ENCODE results near the gene CHRNA7.

Gene CHRNA7

DNA sequence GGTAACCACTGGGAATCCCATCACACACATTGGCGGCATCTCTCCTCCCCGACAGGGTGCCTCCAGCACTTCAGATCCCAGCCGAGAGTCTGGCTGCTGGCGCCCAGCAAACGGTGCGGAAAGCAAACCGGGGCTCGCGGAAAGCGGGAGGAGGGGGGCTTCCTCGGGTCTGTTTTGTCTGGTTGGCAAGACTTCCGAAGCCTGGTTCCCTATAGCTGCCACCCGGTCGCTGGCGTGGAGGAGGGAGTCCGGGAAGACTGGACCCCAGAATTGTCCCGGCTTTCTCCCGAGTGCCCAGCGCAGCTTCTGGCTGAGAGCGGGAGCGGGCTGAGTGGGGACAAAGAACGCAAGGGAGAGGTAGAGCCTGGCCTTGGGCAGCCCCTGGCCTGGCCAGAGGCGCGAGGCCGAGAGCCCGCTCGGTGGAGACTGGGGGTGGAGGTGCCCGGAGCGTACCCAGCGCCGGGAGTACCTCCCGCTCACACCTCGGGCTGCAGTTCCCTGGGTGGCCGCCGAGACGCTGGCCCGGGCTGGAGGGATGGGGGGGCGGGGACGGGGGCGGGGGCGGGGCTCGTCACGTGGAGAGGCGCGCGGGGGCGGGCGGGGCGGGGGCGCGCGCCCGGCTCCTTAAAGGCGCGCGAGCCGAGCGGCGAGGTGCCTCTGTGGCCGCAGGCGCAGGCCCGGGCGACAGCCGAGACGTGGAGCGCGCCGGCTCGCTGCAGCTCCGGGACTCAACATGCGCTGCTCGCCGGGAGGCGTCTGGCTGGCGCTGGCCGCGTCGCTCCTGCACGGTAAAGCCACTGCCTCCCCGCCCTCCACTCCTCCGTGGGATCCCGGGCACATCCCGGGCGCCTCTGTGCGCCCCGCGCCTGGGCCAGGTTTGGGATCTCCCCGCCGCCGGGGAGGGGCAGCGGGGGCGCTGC lies at the start of gene CHRNA7:
Gene CHRNA7, plus strand, starts transcription at position 654 of the 920 bp plus-strand sequence. Its CDS starts 80 bp downstream, at position 734.
- H3K4me3 ChIP-seq (ENCODE audit: low read depth, low read length), result peak within 1 kb of the TSS; percentile 47
- no peak for DNase-seq (ENCODE audit: low read depth)

DNA sequence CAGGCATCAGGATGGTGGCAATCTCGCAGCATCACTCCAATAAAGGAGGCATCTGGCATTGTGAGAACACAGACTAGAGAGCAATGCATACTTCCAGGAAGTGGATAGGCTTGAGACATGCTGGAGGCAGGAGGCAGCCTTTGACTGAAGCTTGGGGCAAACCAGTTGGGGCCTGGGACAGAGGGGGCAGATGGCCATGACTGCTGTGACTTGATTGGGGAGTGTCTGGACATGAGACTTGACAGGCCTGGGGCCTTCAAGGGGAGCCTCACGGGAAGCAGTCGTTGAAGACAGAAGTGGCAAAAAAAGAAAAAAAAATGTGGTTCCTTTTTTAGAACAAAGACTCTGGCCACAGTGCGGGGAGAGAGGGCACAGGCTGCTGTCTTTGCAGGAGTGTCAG lies 44.7 kb upstream of the CHRNA7 start:
- H3K4me3 ChIP-seq (ENCODE audit: low read depth, low read length), result no peak overlapping the region
- no peak for DNase-seq (ENCODE audit: low read depth)

DNA sequence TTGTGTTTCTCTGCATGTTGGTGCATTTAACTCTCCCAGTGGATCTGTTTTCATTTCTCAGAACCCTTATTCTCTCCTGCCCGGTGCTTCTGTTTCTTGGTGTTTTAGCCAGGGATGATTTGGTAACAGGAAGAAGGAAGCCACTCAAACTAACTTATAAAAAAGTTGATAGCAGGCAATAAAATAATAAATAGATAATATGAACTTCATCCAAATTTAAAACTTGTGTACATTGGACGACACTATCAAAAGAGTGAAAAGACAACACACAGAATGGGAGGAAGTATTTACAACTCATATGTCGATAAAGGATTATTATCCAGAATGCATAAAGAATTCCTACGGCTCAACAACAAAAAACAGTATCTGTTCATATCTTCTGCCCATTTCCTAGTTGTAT lies 37.3 kb upstream of the CHRNA7 start:
- DNase-seq (ENCODE audit: low read depth), result no peak
- no peak overlapping the region for H3K4me3 ChIP-seq (ENCODE audit: low read depth, low read length)

DNA sequence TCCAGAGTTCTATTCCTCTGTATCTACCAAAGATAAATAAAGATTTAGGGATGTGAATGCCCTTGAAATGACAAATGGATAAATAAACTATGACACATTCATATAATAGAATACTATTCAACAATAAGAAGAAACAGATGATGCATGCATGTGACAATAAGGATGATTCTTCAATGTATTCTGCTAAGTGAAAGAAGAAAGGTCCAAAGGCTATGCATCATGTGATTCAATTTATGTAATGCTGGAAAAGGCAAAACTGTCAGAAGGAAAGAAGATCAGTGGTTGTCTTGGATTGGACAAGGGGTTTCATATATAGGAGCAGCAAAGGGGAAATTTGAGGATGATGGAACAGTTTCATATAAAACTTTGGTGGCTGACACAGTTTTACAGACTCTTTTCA lies 32.6 kb upstream of the CHRNA7 start:
- no peak for DNase-seq (ENCODE audit: low read depth)
- H3K4me3 ChIP-seq (ENCODE audit: low read depth, low read length), result no peak overlapping the region

DNA sequence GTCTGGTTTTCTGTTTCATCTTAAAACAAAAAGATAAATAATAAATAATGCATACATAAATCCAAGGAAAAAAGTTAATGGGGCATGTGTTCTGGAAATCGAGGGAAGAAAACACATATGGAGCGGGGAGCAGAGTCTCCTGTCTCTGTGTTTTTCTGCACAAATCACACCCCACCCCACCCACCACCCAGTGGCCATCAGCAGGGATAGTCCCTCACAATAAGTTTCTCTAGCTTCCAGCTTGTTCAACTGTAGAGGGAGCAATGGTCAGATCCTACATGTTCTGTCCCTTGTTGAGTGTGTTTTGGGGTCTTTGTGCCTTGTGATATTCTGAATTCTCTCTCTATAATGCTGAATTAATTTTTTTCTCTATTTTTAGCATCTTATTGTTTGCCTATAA lies 26.8 kb upstream of the CHRNA7 start:
- no peak for DNase-seq (ENCODE audit: low read depth)
- H3K4me3 ChIP-seq (ENCODE audit: low read depth, low read length), result no peak overlapping the region

DNA sequence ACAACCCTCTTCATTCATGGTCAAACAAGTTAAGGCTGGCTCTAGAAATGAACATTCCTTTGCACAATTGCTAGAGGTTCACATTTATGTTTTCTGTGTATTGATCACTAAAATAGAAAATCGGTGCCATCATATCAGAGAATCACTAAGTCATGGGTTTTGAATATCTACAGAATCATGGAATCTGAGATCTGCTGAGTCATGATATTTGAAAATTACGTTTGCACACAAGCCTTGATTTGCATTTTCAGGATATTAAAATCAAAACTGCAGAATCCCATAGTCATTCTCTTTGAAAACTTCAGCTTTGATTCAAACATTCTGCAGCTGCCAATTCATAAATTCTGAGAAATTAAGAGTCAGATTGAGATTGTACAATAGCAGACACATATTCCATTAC lies 26.1 kb upstream of the CHRNA7 start:
- no peak overlapping the region for H3K4me3 ChIP-seq (ENCODE audit: low read depth, low read length)
- no peak for DNase-seq (ENCODE audit: low read depth)

DNA sequence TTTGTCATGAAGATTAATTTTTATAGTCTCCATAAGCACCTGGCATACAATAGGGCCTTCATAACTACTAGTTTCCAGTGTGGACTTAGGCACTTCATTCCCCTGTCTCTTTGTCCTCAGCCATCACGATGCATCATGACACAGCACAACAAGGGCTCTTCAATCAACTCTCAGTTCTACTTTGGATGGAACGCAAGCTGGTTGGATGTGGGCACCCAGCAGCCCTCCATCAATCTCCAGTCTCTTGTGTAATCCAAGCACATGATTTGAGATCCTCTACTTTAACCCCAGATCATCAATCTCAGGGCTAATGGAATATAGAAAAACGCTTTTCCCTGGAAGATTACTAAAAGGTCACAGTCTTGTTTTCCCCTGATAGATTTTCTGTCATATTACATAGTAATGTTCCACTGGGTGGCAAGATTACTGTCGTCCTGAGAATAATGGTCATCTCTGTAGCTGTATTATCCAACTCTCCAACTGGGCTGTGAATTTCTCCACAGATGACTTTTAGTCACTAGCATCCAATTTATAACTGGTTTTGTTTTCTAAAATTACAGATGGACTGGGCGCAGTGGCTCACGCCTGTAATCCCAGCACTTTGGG lies 22.9 kb upstream of the CHRNA7 start:
- H3K4me3 ChIP-seq (ENCODE audit: low read depth, low read length), result no peak overlapping the region
- DNase-seq (ENCODE audit: low read depth), result no peak

- H3K4me3 ChIP-seq (ENCODE audit: low read depth, low read length), result no peak overlapping the region
- no peak for DNase-seq (ENCODE audit: low read depth)
Observed at GRCh38 chr15:32014953-32015352, 15.4 kb upstream of the CHRNA7 start.

DNA sequence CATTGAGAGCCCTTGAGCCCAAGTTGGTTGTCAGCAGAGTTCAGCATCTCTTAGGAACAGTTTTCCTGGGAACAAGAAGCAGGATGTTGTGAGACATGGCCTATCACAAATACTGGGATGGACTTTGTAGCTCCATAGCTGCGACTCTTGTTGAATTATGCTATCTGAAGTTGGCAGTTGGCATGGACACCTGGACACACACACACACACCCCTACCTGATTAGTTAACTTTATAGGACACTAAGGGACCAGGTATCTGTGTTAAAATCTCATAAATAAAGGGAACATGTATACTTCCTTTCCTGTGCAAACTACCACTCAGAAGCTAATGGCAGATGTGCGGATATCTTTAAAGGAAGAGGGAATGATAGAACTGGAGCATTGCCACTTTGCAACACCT lies 10.2 kb upstream of the CHRNA7 start:
- no peak for DNase-seq (ENCODE audit: low read depth)
- no peak overlapping the region for H3K4me3 ChIP-seq (ENCODE audit: low read depth, low read length)

DNA sequence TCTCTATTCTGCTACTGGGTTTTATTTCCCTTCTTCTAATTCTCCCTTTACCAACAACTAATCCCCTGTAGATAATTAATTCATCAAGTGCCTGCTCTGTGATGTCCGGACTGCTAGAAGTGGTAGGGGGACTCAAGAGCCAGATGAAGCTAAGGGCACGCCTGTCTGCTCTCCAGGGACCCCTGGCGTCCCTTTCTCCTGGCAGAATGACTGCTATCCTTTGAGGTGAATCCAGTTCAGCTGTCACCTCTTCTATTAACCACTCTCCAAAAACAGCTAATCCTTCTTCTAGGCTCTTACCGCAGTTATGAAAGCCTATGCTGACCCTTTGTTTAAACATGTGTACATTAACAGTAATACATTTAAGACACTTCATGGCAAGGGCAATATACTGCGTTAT lies 1.4 kb upstream of the CHRNA7 start:
- no peak for DNase-seq (ENCODE audit: low read depth)
- H3K4me3 ChIP-seq (ENCODE audit: low read depth, low read length), result no peak overlapping the region

DNA sequence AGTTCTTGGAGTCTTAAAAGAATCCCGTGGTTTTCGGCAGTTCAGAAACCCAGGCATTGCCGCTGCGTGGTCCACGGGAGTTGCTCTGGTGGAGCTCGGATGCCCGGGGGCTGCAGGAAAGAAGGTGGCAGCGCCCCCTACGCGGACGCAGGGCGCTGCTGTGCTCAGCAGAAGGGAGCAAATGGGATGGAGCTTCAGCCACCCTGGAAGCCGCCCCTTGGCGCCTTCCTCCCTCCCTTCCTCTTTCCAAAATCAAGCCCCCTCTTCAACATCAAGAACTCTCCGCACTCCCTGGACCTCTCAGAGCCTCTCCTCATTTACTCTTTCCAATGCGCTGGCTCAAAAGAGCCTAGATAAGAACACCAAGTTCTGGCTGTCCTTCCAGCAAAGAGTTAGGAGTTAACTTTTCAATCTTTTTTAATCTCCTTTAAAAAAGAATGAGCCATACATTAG lies 880 bp upstream of the CHRNA7 start:
- H3K4me3 ChIP-seq (ENCODE audit: low read depth, low read length), result peak overlapping the region; percentile 43
- no peak for DNase-seq (ENCODE audit: low read depth)

GRCh38 chr15:32030795-32031194 lies 480 bp downstream of the CHRNA7 start:
- DNase-seq (ENCODE audit: low read depth), result no peak
- H3K4me3 ChIP-seq (ENCODE audit: low read depth, low read length), result peak overlapping the region; percentile 47

GRCh38 chr15:32033186-32033890 lies 3.0 kb downstream of the CHRNA7 start:
- no peak for DNase-seq (ENCODE audit: low read depth)
- H3K4me3 ChIP-seq (ENCODE audit: low read depth, low read length), result no peak overlapping the region

DNA sequence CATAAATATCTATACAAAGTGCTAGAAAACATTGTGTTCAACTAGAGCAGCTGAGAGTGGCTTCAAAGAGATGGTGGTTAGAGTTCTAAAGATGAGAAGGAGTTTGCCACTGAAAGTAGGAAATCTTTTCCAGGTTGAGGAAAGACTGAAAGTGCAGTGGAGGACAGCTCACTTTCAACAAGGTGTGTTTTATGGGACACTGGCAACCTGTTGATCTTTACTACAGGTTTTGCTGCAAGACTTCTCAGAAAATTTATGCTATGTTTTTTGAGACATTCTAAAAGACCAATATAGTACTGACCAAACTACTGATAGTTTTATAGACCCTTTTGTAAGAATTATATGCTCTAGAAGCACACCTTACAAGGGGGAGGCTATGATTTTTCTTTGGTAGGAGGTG lies 3.8 kb downstream of the CHRNA7 start:
- no peak overlapping the region for H3K4me3 ChIP-seq (ENCODE audit: low read depth, low read length)
- DNase-seq (ENCODE audit: low read depth), result no peak

GRCh38 chr15:32035285-32035684 lies 5.0 kb downstream of the CHRNA7 start:
- no peak overlapping the region for H3K4me3 ChIP-seq (ENCODE audit: low read depth, low read length)
- DNase-seq (ENCODE audit: low read depth), result no peak

DNA sequence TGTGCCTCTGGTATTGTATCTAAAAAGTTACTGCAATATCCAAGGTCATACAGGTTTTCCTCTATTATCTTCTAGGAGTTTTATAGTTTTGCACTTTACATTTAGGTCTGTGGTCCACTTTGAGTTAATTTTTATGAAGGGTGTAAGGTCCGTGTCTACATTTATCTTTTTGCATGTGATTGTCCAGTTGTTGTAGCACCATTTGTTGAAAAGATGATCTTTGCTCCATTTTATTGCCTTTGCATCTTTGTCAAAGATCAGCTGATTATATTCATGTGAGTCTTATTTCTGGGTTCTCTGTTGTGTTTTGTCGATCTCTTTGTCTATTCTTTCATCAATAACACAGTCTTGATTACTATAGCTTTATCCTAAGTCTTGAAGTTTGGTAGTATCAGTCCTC lies 6.7 kb downstream of the CHRNA7 start:
- no peak overlapping the region for H3K4me3 ChIP-seq (ENCODE audit: low read depth, low read length)
- no peak for DNase-seq (ENCODE audit: low read depth)

GRCh38 chr15:32041294-32041693 lies 11.0 kb downstream of the CHRNA7 start:
- H3K4me3 ChIP-seq (ENCODE audit: low read depth, low read length), result no peak overlapping the region
- DNase-seq (ENCODE audit: low read depth), result no peak

DNA sequence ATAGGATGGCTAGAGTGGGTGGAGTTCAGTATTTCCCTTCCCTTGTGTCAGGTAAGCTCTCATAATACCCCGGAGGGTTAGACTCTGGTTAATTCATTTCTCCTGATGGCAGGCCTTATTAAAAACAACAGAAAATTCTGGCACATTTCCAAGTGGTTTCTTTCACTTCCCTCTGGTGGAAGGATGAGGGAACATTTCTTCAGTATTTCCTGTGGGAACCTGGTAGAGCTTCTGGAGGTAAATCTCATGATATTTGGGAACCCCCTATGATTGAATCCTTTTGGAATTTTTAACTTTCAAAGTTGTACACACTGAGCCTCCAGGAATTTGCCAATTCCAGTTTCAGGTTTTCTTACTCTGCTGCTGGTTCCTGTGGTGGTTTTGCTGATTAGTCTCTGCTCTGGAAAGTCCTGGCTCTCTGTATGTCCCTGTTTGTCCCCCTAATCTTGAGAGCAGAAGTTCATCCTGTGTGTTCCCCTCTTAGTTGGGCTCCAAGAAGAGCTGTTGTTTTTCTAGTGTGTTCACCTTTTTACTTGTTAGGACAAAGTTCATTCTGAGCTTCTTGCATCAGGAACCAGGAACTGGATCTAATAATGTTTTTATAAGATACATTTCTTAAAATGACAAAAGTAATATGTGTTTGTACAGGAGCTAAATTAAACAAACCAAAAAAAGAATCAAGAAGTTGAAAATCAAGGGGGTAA lies 12.1 kb downstream of the CHRNA7 start:
- H3K4me3 ChIP-seq (ENCODE audit: low read depth, low read length), result no peak overlapping the region
- DNase-seq (ENCODE audit: low read depth), result no peak

DNA sequence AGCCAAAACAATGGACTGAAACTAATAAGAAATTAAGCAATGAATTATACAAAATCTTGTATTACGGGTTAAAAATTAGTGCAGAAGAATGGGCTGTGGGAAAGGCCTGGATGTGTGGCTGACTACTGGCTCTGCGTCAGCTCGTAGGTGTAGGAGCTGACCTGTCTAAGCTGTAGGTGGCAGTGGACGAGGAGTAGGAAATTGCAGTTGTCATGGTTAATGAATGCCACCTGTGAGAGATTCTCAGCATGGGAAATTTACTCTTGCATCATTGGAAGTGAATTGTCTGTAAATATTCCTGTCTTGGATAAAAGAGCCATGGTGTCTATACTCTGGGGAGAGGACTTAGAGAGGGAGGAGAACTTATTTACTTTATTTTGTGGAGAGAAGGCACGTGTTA lies 23.4 kb downstream of the CHRNA7 start:
- no peak overlapping the region for H3K4me3 ChIP-seq (ENCODE audit: low read depth, low read length)
- no peak for DNase-seq (ENCODE audit: low read depth)

Measured in skeletal muscle cell (primary cell).